Cortex of kidney (tissue), 1 donor: ENCODE results near the gene FOXC2.

Experiments
- DNase-seq: peaks from one replicate; lab custom pipeline; 2025; lab: John Stamatoyannopoulos, UW

FOXC2 gene

DNA sequence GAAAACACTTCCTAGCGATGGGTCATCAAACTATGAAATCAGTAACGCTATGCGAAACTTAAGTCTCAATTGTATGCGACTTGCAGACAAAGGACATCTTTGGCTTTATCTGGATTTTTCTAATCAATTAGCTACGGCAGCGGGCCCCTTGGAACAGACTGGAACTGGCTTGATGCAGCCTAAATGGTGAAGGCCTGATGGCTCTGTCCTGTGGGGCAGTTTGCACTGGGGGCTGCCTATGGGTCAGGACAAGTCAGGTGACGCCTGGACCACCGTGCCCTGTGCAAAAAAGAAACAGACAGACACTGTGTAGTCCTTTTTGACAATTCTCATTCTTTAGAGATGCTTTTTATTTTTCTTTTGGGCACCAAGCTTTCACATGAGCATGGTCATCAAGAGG lies 33.6 kb upstream of the FOXC2 start:
- DNase-seq: no peak

DNA sequence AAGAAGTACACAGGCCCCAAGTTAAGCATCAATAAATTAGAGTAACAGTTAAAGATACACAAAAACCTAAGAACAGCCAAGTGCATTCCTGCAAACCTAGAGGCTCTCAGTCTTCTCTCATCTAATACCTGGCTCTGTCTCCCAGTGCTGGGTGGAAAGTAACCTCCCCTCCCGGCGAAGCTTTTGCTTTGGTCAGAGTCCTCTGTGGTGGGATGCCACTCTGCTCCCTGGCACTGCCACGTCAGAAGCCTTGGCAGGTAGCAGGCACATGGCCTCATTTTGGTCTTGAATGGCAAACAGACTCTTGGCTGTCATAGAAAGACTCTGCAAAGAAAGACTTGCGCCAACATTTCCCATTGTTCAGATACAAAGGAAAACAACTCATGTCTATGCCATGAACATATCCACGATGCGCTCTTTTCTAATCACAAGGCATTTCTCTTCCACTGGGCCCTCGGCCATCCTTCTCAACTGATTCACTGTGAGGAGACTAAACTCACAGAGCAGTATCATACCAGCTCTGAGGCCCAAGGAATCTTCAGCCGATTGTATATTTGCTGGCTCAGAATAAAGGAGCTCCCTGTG lies 32.8 kb upstream of the FOXC2 start:
- no peak for DNase-seq

DNA sequence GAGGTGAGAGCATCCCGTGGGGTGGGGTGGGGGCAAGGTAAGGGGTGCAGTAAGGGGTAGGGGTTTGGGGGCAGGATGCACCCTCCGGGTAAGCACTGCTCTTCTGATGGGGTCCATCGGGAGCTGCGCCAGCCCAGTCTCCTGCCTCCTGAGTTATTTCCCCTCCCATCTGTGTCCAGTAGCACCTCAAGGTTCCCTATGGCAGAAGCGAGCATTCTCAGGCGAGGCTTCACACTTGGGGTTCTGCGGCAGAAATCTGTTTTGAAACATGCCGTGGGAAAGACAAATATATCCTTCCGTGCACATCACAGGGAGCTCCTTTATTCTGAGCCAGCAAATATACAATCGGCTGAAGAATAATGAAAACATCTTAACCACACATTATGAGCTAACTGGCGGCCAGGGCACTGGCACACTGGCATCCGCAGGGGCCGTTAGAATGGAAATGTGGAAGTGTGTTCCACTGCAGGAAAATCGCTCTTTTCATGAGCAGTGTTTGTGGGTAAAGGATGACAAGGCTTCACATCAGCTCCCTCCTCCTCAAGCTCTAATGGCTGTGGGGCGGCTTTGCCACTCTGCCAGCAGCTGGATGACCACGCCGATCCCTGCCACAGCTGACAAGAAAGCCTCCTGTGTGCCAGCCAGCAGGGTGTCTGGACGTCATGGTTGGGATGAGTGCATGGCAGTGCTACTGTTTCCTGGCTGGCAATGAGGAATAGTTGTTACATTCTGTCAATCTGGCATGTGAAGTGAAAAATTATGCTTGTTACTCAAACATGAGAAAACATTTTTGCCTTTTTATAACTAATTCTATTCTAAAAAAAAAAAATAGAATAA lies 31.6 kb upstream of the FOXC2 start:
- no peak for DNase-seq

DNA sequence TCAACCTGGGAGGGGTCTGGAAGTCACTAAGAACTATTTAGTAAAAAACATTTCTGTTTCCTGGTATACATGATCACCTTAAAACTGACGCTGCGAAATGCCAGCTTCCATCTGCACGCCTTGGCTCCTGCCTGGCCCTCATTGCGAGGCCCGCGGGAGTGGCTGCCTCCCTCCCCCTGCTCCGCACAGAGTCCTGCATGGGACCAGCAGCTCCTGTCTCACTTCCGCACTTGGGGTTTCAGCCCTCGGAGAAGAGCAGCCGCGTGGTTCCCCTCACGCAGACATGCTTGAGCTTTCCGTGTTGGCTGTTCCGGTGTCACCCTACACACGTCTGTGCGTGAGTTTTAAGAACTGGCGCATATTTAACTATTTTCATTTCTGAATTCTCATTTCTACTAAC lies 30.0 kb upstream of the FOXC2 start:
- no peak for DNase-seq

DNA sequence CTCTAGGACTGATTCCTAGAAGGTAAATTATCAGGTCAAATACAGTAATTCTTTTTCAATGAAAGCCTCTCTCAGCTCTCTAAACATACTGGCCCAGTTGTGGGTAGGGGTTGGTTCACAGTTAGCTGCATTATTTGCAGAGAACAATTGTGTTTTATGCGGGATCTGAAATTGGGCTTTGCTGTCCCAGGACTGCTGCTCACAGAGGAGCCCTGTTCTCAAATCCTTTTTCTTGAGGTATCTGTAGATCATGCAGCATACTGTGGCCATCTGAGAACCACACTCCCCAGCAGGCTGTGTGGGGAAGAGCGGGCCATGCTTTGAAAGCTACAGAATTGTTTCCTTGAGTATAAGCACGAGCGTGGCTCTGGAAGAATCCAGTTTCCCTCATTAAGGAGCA lies 29.1 kb upstream of the FOXC2 start:
- no peak for DNase-seq

DNA sequence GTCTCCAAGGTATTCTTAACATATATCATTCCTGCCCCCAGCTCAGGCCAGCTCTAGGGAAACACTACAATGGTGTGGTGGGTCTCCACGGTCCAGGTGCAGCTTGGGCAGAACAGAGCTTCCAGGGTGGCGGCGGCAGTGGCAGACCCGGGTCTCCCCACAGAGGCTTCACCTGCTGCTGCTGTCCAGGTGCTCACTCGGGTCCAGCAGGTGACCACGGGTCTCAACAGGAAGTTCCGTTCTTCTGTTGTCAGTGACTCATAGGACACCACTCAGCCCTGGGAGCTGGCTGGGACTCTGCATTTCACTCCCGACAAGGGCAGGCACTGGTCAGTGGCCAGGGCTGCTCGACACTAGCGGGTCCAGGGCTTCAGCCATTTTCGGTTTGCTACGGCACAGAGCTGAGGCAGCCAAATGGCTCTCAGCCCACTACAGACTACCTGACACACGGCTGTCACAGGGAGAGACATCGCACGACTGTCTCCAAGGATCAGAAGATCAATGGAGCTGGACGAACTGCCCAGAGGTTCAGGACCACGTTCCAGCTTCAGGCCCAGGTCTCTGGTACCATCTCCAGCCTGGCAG lies 28.3 kb upstream of the FOXC2 start:
- no peak for DNase-seq

DNA sequence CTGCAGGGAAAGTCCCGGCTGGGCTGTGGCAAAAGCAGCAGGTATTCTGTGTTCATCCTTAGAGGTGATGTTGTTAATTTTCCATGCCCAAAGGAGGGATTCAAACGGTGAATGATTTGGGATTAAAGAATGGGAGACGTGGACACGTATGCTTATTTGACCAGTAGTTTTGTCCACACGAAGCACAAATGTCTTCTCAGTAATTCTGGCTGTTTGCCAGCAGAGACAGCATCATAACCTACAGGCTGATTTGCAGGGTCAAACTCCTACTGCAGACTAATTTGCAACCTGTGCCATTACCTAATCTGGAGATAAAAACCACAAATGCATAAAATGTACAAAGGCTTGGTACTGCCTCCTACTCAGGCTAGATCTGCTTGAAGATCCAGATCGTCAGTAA lies 25.7 kb upstream of the FOXC2 start:
- no peak for DNase-seq

DNA sequence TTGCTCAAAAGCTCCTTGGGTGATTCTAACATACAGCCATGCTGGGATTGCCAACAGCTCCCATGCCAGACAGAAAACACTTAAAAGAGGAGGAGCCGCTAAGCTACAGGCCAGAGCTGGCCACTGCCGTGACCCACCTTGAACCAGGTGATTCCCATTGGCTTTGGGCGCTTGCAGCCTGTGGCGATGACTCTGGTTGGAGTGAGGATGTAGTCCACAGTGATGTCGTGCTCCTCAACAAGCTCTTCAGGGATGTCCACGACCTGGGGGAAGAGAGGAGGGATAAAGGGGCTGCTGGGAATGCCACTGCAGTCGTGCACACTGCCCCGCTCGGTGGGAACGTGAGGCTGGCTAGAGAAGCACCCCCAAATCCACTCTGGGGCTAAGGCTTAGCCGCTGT lies 25.1 kb upstream of the FOXC2 start:
- DNase-seq: no peak

DNA sequence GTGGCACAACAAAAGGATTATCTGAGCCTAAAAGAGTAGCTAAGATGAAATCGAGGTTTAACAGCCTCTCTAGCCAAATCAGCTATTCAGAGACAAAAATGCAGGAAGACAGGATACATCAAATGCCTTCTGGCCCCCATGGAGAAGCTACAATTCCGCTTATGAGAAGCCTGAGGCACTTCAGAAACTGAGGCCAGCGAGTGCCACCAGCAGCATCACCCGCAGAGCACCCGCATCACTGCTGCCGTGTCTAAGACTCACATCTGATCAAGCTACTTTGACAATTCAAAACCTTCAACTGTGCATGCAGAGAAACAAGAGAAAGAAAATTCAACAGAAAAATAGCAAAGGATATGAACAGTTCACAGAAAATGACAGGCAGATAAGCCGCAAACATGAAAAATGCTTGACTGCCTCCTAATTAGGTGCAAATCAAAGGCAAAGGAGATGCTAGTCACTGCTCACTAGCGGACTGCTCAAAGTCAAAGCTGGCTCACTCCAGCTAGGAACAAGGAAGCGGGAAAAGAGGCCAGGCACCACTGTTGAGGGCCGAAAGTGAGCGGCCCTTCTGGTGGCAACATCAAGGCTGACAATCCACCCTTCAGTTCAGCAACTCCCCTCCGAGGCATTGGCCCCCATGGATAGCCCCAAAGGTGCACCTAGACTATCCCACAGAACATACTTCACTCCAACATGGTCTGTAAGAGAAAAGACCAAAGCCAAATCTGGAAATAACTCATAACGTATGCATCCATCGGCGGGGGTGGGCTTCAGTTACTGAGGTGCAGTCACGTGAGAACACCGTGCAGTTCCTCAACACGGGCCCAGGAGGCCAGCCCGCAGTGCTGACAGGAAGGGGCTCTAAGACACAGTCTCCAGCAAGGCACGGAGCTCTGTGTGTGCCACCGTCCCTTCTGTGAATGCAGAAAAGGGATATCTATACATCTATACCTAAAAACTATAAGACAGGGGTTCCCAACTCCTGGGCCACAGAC lies 23.6 kb upstream of the FOXC2 start:
- no peak for DNase-seq

DNA sequence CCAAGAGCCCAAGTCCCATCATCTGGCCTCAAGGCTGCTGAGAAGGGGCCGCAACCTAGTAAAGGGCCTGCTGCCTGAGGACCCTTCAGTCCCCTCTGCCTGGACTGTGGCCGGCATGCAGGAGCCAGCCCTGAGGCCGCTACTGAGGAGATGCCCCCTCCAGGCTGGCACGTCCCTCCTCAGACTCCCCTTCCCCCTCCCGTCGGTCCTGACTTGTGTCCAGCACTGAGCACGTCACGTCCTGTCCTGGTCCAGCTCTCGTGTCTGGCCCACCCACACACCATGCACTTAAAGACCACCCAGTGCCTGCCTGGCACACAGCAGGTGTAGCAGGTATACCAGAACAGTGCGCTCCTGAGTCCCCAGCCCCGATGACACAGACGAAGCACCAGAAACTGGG lies 21.1 kb upstream of the FOXC2 start:
- DNase-seq: no peak

DNA sequence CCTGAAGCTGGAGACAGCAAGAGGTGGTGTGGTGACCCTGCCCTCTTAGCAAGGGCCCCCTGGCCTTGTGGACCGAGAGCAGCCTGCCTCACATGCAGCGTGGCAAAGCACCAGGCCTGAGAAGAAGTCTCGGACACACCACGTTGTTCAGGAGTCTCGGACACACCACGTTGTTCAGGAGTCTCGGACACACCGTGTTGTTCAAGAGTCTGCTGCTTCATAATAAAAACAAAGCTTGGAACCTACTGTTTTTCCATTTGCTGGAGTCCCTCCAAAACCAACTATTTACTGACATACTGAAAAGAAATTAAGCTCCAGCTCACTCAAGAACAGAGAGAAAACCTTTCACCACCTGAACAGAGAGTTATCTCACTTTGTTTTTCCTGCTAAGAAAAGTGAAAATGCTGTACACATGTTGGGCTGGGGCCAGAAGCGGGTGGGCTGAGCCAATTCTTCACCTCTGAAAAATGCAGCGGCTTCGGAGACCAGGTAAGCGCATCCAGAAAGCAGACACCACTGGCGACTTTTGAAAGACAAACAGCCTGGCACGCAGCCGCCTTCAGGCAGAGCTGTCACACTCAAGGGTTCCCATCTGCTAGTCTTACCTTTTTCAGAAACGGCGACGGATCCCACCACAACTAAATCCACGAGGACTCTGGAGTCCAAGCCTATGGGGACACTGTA lies 20.5 kb upstream of the FOXC2 start:
- no peak for DNase-seq

DNA sequence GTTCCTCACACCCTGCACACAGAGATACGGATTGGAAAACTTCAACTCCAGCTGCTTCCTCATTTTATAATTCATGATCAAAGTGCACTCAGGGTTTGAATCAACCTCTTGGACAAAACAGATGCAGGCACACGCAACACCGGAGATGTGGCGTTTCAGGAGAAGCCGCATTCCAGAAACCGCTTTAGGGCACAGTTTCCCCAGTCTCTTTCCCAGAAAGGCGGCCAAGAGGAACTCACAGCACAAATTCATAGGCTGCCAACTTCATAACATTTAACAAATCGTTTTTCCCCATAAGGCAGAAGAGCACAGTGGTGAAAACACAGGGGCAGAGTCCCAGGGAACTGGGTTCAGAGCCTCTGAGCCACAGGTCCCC lies 20.0 kb upstream of the FOXC2 start:
- no peak for DNase-seq

DNA sequence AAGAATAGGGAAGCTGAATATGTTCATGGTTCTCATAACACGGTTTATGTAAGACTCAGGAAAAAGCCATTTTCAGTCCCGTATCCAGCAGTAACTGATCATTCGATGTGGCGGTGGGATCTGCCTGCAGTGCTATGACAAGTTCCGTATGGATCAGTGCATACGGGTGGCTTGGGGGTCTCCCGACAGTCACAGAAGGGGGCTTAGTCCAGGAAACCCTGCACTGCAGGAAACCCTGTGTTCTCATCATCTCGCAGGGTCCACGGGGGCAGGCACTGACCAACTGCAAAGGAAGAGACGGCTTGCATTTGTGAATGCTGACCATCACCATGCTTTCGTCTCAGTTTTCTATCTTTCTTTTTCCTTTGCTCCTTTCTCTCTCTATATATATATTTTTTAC lies 19.3 kb upstream of the FOXC2 start:
- no peak for DNase-seq

DNA sequence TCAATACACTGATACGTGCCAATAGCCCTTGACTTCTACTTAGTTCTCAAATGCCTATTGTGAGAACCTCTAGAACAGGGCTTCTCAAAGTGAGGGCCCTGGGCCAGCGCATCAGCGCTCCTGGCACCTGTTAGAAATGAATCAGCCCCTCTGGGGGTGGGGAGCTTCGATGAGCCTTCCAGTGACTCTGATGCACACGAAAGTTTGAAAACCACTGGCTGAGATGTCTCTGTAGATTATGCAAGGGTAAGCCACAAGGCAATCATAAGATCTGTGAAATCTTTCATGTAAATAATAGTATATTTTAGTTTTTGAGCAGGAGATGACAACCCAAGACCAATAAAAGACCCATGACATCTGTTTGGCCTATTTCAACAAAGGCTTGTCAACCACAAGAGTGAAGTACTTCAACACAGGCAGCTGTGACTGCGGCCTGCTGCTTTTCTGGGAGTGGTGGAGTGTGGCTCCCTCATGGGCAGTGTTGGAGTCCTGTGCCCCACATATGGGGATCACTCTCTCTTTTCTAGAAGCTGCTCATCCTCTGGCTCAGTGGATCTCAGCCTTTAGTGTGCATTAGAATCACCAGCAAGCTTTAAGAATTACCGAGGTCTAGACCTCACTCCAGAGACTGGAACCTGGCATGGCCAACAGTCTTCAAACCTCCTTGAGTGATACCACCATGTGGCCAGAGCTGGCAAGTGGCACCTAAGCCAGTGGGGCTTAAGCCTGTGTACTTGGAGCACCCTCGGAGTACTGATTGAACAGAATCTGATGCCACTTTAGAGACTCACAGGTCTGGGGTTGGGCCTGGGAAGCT lies 17.3 kb upstream of the FOXC2 start:
- no peak for DNase-seq

DNA sequence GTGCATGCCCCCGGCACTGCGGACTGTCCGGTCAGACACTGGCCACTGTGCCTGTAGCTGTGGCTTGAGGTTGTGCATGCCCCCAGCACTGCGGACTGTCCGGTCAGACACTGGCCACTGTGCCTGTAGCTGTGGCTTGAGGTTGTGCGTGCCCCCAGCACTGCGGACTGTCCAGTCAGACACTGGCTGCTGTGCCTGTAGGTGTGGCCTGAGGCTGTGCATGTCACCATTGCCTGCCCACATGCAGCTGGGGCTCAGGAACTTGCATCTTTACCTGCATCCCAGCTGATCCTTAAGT lies 16.8 kb upstream of the FOXC2 start:
- no peak for DNase-seq

DNA sequence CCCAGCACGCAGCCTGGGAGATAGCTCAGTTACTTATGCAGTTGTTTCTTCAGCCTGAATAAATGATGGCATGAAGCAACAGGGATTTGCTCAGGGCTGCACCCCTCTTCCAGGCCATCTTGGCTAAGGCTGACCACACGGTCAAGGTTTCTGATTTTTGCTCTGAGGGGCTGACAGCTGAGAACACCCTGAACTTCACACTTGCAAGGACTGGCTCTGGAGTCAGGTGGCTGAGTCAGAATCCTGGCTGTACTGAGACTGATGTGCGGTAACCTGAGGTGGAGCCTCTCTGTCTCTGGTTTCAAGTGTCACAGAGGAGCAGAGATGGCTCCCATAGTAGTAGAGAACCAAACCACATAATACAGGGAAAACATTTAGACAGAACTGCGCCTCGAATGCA lies 16.3 kb upstream of the FOXC2 start:
- DNase-seq: no peak

DNA sequence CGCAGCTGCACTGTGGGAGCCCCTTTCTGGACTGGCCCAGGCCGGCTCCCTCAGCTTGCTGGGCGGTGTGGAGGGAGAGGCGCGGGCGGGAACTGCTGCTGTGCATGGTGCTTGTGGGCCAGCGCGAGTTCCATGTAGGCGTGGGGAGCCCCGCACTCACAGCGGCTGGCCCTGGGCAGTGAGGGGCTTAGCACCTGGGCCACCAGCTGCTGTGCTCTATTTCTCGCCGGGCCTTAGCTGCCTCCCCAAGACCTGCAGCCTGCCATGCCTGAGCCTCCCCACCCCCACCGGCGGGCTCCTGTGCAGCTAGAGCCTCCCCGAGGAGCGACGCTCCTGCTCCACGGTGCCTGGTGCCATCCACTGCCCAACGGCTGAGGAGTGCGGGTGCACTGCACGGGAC lies 13.3 kb upstream of the FOXC2 start:
- DNase-seq: no peak

DNA sequence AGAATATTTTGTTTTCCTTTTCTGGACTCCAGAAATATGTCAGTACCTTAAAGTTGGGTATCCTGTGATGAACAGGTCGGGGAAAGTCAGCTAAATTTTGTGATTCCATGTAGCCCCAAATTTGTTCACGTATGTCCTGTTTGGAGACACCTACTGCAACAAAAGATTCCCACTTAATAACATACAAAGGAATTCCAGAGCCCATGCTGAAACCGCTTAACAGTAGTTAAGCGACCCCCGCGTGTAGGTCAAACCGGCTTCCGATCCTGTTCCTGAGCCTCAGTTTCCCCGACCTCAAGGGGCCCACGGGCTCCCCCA lies 12.1 kb upstream of the FOXC2 start:
- no peak for DNase-seq

DNA sequence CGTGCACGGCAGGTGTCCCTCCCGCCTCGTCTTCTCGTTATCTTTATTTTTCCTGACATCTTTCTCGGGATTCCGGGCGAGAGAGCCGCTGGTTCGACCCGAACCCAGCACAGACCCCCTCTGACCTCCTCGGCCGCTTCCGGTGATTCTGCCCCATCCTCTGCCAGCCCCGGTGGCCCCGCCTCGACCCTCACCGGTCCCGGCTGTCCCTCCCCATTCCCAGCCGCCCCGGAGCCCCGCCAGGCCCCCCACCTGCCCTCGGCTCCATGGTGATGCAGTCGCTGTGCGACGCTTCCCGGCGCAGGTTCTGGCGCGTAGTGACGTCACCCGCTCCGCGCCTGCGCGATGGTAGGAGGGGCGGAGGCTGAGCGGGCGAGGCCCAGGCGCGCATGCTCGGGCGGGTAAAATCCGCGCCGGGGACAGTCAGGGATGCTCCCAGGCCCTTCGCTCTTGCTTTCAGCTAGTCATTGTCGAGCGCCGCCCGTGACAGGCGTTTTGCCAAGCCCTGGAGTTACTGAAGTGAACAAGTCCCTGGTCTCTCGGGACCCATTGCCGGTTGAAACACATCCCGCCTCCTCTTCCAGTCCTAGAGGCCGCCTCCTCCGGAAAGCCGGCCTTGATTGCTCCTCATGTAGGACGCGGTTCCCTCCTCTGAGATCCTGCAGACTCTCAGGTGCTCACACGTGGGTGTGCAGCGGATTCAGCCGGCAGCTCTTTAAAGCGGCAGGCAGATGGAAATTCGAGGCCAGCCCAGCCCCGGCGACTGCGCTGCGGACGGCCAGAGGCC lies 11.5 kb upstream of the FOXC2 start, which contains the start of gene MTHFSD:
MTHFSD (minus strand) TSS at position 319 of the 787 bp plus-strand sequence; CDS start at position 268, 51 bp downstream.
- DNase-seq: peak; percentile 30

DNA sequence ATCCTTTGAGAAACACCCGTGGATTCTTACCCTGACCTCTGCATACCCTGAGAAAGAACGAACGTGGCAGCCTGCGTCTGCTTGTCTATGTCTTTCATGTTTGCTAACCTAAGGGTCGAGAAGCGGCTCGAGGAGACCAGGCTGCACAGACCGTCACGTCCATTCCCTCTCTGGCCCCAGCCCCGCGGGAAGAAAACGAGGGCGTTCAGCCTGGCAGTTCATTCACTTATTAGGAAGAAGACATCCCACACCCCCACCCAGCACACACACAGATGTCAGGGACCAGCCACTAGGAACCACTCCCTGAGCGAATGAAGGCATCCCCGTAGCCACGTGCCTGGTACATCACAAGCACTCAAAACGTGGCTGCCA lies 10.9 kb upstream of the FOXC2 start:
- DNase-seq: no peak
